Measurements from ENCODE around the gene RPTOR.

DNA sequence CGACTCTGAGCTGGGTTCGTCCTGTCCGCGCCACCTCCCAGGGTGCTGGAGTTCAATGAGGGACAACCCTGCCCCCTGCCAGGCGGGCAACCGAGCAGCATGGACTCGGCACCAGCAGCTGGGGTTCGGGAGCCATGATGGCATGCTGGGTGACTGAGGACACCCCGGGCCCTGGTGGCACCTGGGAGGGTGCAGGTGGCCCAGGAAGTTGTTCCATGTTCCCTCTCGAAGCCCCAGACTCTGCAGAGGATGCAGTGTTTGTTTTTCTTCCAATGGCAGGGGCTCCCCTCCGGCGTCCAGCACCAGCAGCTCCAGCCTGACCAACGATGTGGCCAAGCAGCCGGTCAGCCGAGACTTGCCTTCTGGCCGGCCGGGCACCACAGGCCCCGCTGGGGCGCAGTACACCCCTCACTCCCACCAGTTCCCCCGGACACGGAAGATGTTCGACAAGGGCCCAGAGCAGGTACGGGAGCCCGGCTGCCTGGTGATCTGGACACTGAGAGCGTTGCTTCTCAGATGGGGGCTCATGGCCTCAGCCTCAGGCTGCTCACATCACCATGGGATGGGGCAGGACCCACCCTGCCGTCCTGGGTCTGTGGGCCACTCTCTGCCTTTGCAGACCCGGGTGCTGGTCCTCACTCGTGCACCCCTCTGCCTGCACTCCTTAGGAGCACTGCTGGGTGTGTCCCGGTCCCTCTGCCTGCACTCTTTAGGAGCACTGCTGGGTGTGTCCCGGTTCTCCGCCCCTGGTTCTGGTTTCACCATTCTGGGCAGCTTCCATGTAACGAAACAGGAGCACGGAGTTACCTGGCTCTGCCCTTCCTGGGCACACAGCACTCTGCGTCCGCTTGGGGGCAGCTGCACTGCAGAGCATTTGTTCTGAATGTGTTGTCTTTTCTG is 378.8 kb downstream of the RPTOR start:
- TF ChIP-seq TAF1 (IDR thresholded peaks at IDR 0.05; ENCODE audit: low read depth, low read length) (no peak), POLR2A (IDR thresholded peaks at IDR 0.05; ENCODE audit: low read depth, low read length) (no peak), PAX5 (IDR thresholded peaks at IDR 0.05; ENCODE audit: insufficient read depth, low read length, severe bottlenecking) (no peak), SPI1 (IDR thresholded peaks at IDR 0.05; ENCODE audit: low read depth, low read length) (no peak), POLR2AphosphoS5 (IDR thresholded peaks at IDR 0.05; ENCODE audit: low read depth, low read length) (no peak), POU2F2 (IDR thresholded peaks at IDR 0.05; ENCODE audit: low read depth, low read length) (no peak)

Measured in GM12891 (cell line).